Measurements from ENCODE around the gene NDRG2. TPM values are rescaled to one million over a fixed set of nuclear protein-coding genes. Genes with fewer than 3 reads are reported as not detected.

The NDRG2 gene
- total RNA-seq = 100 to 1,000 TPM; 136 to 171 TPM

GRCh38 chr14:21024585-21025370 lies at the start of gene NDRG2:
TSS of gene NDRG2 (minus strand) at chr14:21025061. CDS start at chr14:21023315, 1,746 bp downstream.
- peak; percentile 91 for DNase-seq
- Histone ChIP-seq H3K9ac (ENCODE audit: low read depth in 2 of 2, low read length in 2 of 2) (peak within 1 kb of the TSS; percentile 83 to 94), H3K4me3 (peak within 1 kb of the TSS; percentile 86), H3K4me1 (no peaks in the 10 kb centered on the region), H3K36me3 (no peaks in the 10 kb centered on the region), H3K9me3 (no peaks in the 10 kb centered on the region), H3K27ac (peak within 1 kb of the TSS; percentile 73), H3K27me3 (no peaks in the 10 kb centered on the region)
- TF ChIP-seq, protein P1, sequence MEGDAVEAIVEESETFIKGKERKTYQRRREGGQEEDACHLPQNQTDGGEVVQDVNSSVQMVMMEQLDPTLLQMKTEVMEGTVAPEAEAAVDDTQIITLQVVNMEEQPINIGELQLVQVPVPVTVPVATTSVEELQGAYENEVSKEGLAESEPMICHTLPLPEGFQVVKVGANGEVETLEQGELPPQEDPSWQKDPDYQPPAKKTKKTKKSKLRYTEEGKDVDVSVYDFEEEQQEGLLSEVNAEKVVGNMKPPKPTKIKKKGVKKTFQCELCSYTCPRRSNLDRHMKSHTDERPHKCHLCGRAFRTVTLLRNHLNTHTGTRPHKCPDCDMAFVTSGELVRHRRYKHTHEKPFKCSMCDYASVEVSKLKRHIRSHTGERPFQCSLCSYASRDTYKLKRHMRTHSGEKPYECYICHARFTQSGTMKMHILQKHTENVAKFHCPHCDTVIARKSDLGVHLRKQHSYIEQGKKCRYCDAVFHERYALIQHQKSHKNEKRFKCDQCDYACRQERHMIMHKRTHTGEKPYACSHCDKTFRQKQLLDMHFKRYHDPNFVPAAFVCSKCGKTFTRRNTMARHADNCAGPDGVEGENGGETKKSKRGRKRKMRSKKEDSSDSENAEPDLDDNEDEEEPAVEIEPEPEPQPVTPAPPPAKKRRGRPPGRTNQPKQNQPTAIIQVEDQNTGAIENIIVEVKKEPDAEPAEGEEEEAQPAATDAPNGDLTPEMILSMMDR (IDR thresholded peaks at IDR 0.05) = no peak
- intact Hi-C loops (cut with DNase I) = no loop called here

DNA sequence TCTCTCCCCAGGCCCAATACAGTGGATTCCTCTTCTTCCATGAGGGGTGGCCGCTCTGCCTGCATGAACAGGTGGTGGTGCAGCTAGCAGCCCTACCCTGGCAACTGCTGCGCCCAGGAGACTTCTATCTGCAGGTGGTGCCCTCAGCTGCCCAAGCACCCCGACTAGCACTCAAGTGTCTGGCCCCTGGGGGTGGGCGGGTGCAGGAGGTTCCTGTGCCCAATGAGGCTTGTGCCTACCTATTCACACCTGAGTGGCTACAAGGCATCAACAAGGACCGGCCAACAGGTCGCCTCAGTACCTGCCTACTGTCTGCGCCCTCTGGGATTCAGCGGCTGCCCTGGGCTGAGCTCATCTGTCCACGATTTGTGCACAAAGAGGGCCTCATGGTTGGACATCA lies 49.1 kb upstream of the NDRG2 start:
- H3K9ac ChIP-seq (ENCODE audit: low read depth in 2 of 2, low read length in 2 of 2) = no peak overlapping the region
- H3K27ac ChIP-seq = no peak overlapping the region
- H3K36me3 ChIP-seq = peaks cover 17% of the 10 kb centered on the region
- no peak overlapping the region for H3K4me3 ChIP-seq
- H3K9me3 ChIP-seq = no peaks in the 10 kb centered on the region
- no peaks in the 10 kb centered on the region for H3K27me3 ChIP-seq
- DNase-seq = no peak
- peaks cover 11% of the 10 kb centered on the region for H3K4me1 ChIP-seq
- intact Hi-C loops (cut with DNase I) = no loop called here
- TF ChIP-seq, protein P1 (IDR thresholded peaks at IDR 0.05) = no peak

GRCh38 chr14:21072781-21073339 lies 48.0 kb upstream of the NDRG2 start:
- TF ChIP-seq, protein P1 (IDR thresholded peaks at IDR 0.05) = no peak
- no peaks in the 10 kb centered on the region for H3K9me3 ChIP-seq
- DNase-seq = peak; percentile 77
- no peak overlapping the region for H3K4me3 ChIP-seq
- H3K36me3 ChIP-seq = peaks cover 12% of the 10 kb centered on the region
- peak overlapping the region in 1 of 2 donors; percentile 99 for H3K9ac ChIP-seq (ENCODE audit: low read depth in 2 of 2, low read length in 2 of 2)
- intact Hi-C loops (cut with DNase I) = no loop called here
- H3K4me1 ChIP-seq = peaks cover 14% of the 10 kb centered on the region
- no peaks in the 10 kb centered on the region for H3K27me3 ChIP-seq
- H3K27ac ChIP-seq = peak overlapping the region; percentile 90

- peak overlapping the region; percentile 90 for H3K27ac ChIP-seq
- H3K4me1 ChIP-seq = peaks cover 14% of the 10 kb centered on the region
- no peaks in the 10 kb centered on the region for H3K27me3 ChIP-seq
- DNase-seq = no peak
- intact Hi-C loops (cut with DNase I) = no loop called here
- TF ChIP-seq, protein P1 (IDR thresholded peaks at IDR 0.05) = no peak
- peak overlapping the region; percentile 68 for H3K4me3 ChIP-seq
- no peaks in the 10 kb centered on the region for H3K9me3 ChIP-seq
- H3K36me3 ChIP-seq = peaks cover 9% of the 10 kb centered on the region
- peak overlapping the region in 1 of 2 donors; percentile 99 for H3K9ac ChIP-seq (ENCODE audit: low read depth in 2 of 2, low read length in 2 of 2)
Observed at GRCh38 chr14:21072031-21072473, 47.2 kb upstream of the NDRG2 start.

GRCh38 chr14:21071225-21072030 lies 46.6 kb upstream of the NDRG2 start:
- Histone ChIP-seq H3K36me3 (peaks cover 9% of the 10 kb centered on the region), H3K4me3 (peak overlapping the region; percentile 68), H3K27ac (peak overlapping the region; percentile 90), H3K4me1 (peaks cover 14% of the 10 kb centered on the region), H3K9ac (ENCODE audit: low read depth in 2 of 2, low read length in 2 of 2) (peak overlapping the region; percentile 91 to 99), H3K9me3 (no peaks in the 10 kb centered on the region), H3K27me3 (no peaks in the 10 kb centered on the region)
- TF ChIP-seq, protein P1 (IDR thresholded peaks at IDR 0.05) = no peak
- peak; percentile 86 for DNase-seq
- intact Hi-C loops (cut with DNase I) = no loop called here
